Mammary microvascular endothelial cell (primary cell): ENCODE measurements around the gene SRRM3. TPM values are rescaled to one million over a fixed set of nuclear protein-coding genes. Genes with fewer than 3 reads are reported as not detected.

Source experiments
- total RNA-seq: library from RNA; depleted of rRNA; stranded (reverse); fragments of >200 nt; gene quantifications from 2 replicates; pipeline ENCODE4 v1.2.3, GENCODE V29; 2015

Gene SRRM3
- 0.10 and 0.93 TPM in 2 replicates for total RNA-seq

GRCh38 chr7:76201732-76202665 lies at the start of gene SRRM3:
SRRM3 (plus strand) TSS chr7:76201896; CDS start chr7:76235067, 33,171 bp downstream.

GRCh38 chr7:76302347-76303201 lies 100.9 kb downstream of the SRRM3 start, which contains the start of gene HSPB1:
HSPB1 (plus strand) TSS chr7:76302673; CDS start chr7:76302713, 40 bp downstream.

Other genes with a start within 250 kb of the SRRM3 start
- gene TMEM120A, start 207.3 kb upstream of the SRRM3 start, total RNA-seq, result 8.5 and 22.7 TPM in 2 replicates
- 63.4 and 68.1 TPM in 2 replicates for gene STYXL1, start 153.9 kb upstream of the SRRM3 start, total RNA-seq
- gene MDH2, start 153.8 kb upstream of the SRRM3 start, total RNA-seq, result 140 and 208 TPM in 2 replicates
- gene HSPB1, start 100.8 kb downstream of the SRRM3 start, total RNA-seq, result 571 and 574 TPM in 2 replicates
- gene YWHAG, start 157.1 kb downstream of the SRRM3 start, total RNA-seq, result 75.1 TPM in 2 replicates
- gene SSC4D, start 207.8 kb downstream of the SRRM3 start, total RNA-seq, result 0.73 and 0.79 TPM in 2 replicates
- gene ZP3, start 223.1 kb downstream of the SRRM3 start, total RNA-seq, result 0.59 and 0.60 TPM in 2 replicates